K562 (cell line): ENCODE data around the gene CDKN2D. TPM values are rescaled to one million over a fixed set of nuclear protein-coding genes. Genes with fewer than 3 reads are reported as not detected.

Experiments
- ATAC-seq: fragments of 200-7000 bp; cut with Tn5 transposase; 3 replicates; pipeline ENCODE4 v1.9.1; 2020; ENCODE audit warnings: moderate library complexity
- BruUV-seq: library from RNA; stranded (reverse); fragments of 400-500 nt; replicated peaks from 2 replicates; lab custom pipeline; 2021; lab: Mats Ljungman, UMichigan
- CTCF ChIA-PET: fragments of 300-600 bp; formaldehyde crosslinking; extraction: SDS; loops from one replicate; lab custom pipeline; 2021; ENCODE audit warnings: low intra/inter-chr PET ratio; lab: Yijun Ruan, JAX
- POLR2A ChIA-PET: fragments of 300-600, 350-650 bp; sonication (Branson Sonifier 250); formaldehyde crosslinking; extraction: SDS; loops from one replicate; lab custom pipeline; 2021; ENCODE audit warnings: antibody characterized with exemption, inconsistent platforms; lab: Yijun Ruan, JAX
- DNase-seq, 4 experiments: peaks; one replicate each; pipeline versions ENCODE4 v3.0.0 to v3.0.0-alpha.2; 2011 to 2018; ENCODE audit warnings: low spot score in 3 of 4, mixed read lengths in 3 of 4; ENCODE audit errors: extremely low read depth in 1 of 4
- FAIRE-seq: peaks from 2 replicates; lab custom pipeline; 2011; peaks lifted over from hg19 to GRCh38; lab: Jason Lieb, UNC
- H2AFZ ChIP-seq: 2 replicates; pipeline ENCODE4 v1.6.0; 2011; ENCODE audit warnings: low read depth, low read length, control low read depth, inconsistent platforms
- H3K27ac ChIP-seq: fragments of 200-600 bp; 3 replicates; pipeline ENCODE4 v1.8.0; 2011; ENCODE audit warnings: low read depth, mild to moderate bottlenecking, control low read depth, inconsistent platforms, low read length, moderate library complexity, mixed read lengths; ENCODE audit errors: extremely low read depth
- H3K27me3 ChIP-seq, 2 experiments: fragments of 300-600 bp in 1 of 2; 2 replicates in 1 of 2; 3 replicates in 1 of 2; pipeline versions ENCODE4 v1.6.0 to v1.8.0; 2011; ENCODE audit warnings: inconsistent platforms in 2 of 2, low read length in 2 of 2, mild to moderate bottlenecking in 1 of 2, mixed read lengths in 1 of 2, moderate library complexity in 1 of 2; ENCODE audit not compliant: control insufficient read depth in 2 of 2, insufficient read depth in 2 of 2
- H3K36me3 ChIP-seq: fragments of 300-600 bp; 3 replicates; pipeline ENCODE4 v1.8.0; 2011; ENCODE audit warnings: mild to moderate bottlenecking, low read length, inconsistent platforms; ENCODE audit not compliant: control insufficient read depth, insufficient read depth
- H3K4me1 ChIP-seq, 2 experiments: fragments of 200-600 bp in 1 of 2; replicated peaks in 1 of 2; 2 replicates in 1 of 2; 3 replicates in 1 of 2; pipeline versions ENCODE4 v1.5.1 to v1.8.0; 2011; ENCODE audit warnings: inconsistent platforms in 2 of 2, low read length in 2 of 2, mild to moderate bottlenecking in 1 of 2, mixed read lengths in 1 of 2, moderate library complexity in 1 of 2; ENCODE audit not compliant: control insufficient read depth in 2 of 2, insufficient read depth in 2 of 2
- H3K4me2 ChIP-seq: 2 replicates; pipeline ENCODE4 v1.6.1; 2011; ENCODE audit warnings: low read length, control low read depth, inconsistent platforms, mixed read lengths; ENCODE audit not compliant: insufficient read depth
- H3K4me3 ChIP-seq: fragments of 200-600 bp; sonication (generic), shearing (Covaris generic); 2 replicates; pipeline ENCODE4 v1.5.1; 2016; ENCODE audit warnings: control low read depth, inconsistent platforms
- H3K79me2 ChIP-seq: fragments of 200-600 bp; 3 replicates; pipeline ENCODE4 v1.8.0; 2011; ENCODE audit warnings: low read length, inconsistent platforms; ENCODE audit not compliant: control insufficient read depth, insufficient read depth
- H3K9ac ChIP-seq, 2 experiments: 2 replicates each; pipeline versions ENCODE4 v1.6.0 to v1.6.1; 2011; ENCODE audit warnings: low read depth in 2 of 2, low read length in 2 of 2, control low read depth in 1 of 2, inconsistent platforms in 1 of 2, mild to moderate bottlenecking in 1 of 2, mixed read lengths in 1 of 2; ENCODE audit not compliant: insufficient read depth in 1 of 2
- H3K9me1 ChIP-seq: one replicate; pipeline ENCODE4 v1.6.0; 2011; ENCODE audit warnings: inconsistent platforms, mild to moderate bottlenecking, low read length, moderate library complexity; ENCODE audit not compliant: control insufficient read depth, insufficient read depth
- H3K9me3 ChIP-seq: replicated peaks from 2 replicates; pipeline ENCODE4 v1.5.1; 2011; ENCODE audit warnings: low read depth, low read length, inconsistent platforms; ENCODE audit not compliant: control insufficient read depth, insufficient read depth
- H4K20me1 ChIP-seq: replicated peaks from 2 replicates; pipeline ENCODE4 v1.6.1; 2011; ENCODE audit warnings: low read length, inconsistent platforms, mixed read lengths; ENCODE audit not compliant: control insufficient read depth, insufficient read depth
- GABPB1 ChIP-seq: sonication (generic); formaldehyde crosslinking; IDR thresholded peaks from 2 replicates; pipeline ENCODE4 v1.8.0; 2022; ENCODE audit warnings: mild to moderate bottlenecking, missing genetic modification reagents
- PYGO2 ChIP-seq: fragments of 450-650 bp; IDR thresholded peaks from 2 replicates; pipeline ENCODE4 v1.6.1; 2016; ENCODE audit warnings: mild to moderate bottlenecking, missing genetic modification characterization, moderate library complexity, missing compliant biosample characterization
- SIN3A ChIP-seq, 2 experiments: fragments of 150-350 bp in 1 of 2; IDR thresholded peaks; 2 replicates each; pipeline ENCODE4 v1.6.1; 2011 to 2016; ENCODE audit warnings: borderline replicate concordance in 2 of 2, low read depth in 2 of 2, low read length in 2 of 2, mild to moderate bottlenecking in 2 of 2, moderate library complexity in 2 of 2; ENCODE audit not compliant: control insufficient read depth in 1 of 2
- SP1 ChIP-seq: sonication (generic); formaldehyde crosslinking; IDR thresholded peaks from 2 replicates; pipeline ENCODE4 v1.8.1; 2022; ENCODE audit warnings: mild to moderate bottlenecking, missing genetic modification reagents
- ZNF507 ChIP-seq: conservative IDR thresholded peaks from 2 replicates; pipeline ENCODE4 v1.6.1; 2017; ENCODE audit warnings: missing genetic modification characterization, missing compliant biosample characterization
- WGBS: fragments of 100-300 bp; shearing (Covaris generic); methylation state at CpG from one replicate; pipeline ENCODE4 v1.1.6; 2016; ENCODE audit warnings: low coverage, mixed read lengths; ENCODE audit not compliant: insufficient coverage; ENCODE audit errors: missing lambda C conversion rate; 5-methylcytosine and 5-hydroxymethylcytosine counted together
- in situ Hi-C: fragments of 300-500 bp; cut with MboI; formaldehyde crosslinking; loops from 4 replicates; pipeline ENCODE4 v1.15.0; 2018; ENCODE audit warnings: inconsistent platforms, mixed read lengths
- intact Hi-C: fragments of 100-400 bp; cut with micrococcal nuclease; formaldehyde crosslinking; loops from 2 replicates; pipeline ENCODE4 v1.14.2; 2022
- polyA plus RNA-seq, 8 experiments: library from polyadenylated mRNA; depleted of rRNA in 4 of 8; stranded (reverse) in 5 of 8; unstranded in 3 of 8; fragments of >200 nt; fragmentation: Nextera tagmentation in 2 of 8; fragmentation: Illumina TruSeq in 1 of 8; extraction: Ambion mirVana in 2 of 8; extraction: Trizol in 1 of 8; gene quantifications; 2 replicates each; pipeline versions ENCODE4 v1.2.1 to v1.2.3, GENCODE V29; 2011 to 2014; ENCODE audit warnings: inconsistent platforms in 1 of 8, missing spikeins in 1 of 8
- total RNA-seq, 7 experiments: library from RNA; depleted of rRNA in 6 of 7; stranded (reverse); fragments of >200 nt in 6 of 7; fragmentation: Illumina TruSeq in 2 of 7; extraction: Trizol in 2 of 7; gene quantifications; 2 replicates each; pipeline versions ENCODE4 v1.2.1 to v1.2.3, GENCODE V29; 2011 to 2021; ENCODE audit warnings: low replicate concordance in 1 of 7
- TF ChIP-seq, protein P1 (sequence below), 2 experiments: fragments of 450-650 bp in 1 of 2; sonication (generic) in 1 of 2; formaldehyde crosslinking in 1 of 2; IDR thresholded peaks in 1 of 2; conservative IDR thresholded peaks in 1 of 2; 2 replicates each; pipeline versions ENCODE4 v1.6.1 to v1.8.1; 2016 to 2023; ENCODE audit warnings: mild to moderate bottlenecking in 2 of 2, moderate library complexity in 2 of 2, inconsistent platforms in 1 of 2, missing genetic modification reagents in 1 of 2
- TF ChIP-seq, protein P2 (sequence below): fragments of 200-800 bp; sonication (Bioruptor generic); IDR thresholded peaks from 2 replicates; pipeline ENCODE4 v1.6.1; 2017; ENCODE audit warnings: missing genetic modification characterization, missing compliant biosample characterization
- TF ChIP-seq, protein P3 (sequence below): IDR thresholded peaks from 2 replicates; pipeline ENCODE4 v1.6.1; 2011; ENCODE audit warnings: borderline replicate concordance, low read depth, mild to moderate bottlenecking, moderate library complexity, low read length; ENCODE audit not compliant: insufficient read depth, poor library complexity, severe bottlenecking

The CDKN2D gene
- total and polyA plus RNA-seq, 9 of the 15 experiments (the other 6 are each of a cell fraction or from before 2014, with no cell fraction given), result 0.41 to 8.2 (median 3.7) TPM

DNA sequence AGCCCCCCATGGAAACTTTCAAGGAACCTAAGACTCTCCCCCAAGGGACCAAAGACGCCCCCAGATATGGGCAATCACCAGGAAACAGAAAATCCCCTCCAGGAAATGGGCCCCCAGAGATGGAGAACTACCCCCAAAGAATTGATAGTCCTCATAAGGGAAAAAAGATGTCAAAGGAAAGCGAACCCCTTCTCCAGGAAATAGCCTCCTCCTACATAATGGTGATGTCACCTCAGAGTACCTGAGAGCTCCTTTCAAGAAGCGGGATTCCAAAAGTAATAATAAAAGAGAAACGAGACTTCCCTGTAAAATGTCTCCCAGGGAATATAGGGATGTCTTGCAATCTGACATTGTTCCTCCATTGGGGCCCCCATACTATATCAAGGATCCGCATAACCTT is 1.1 kb downstream of the CDKN2D start:
- Histone ChIP-seq H4K20me1 (no peaks in the 10 kb centered on the region), H2AFZ (no peak overlapping the region), H3K9ac (no peak overlapping the region; a peak in 1 of 4 replicates), H3K9me1 (no peaks in the 10 kb centered on the region)
- in situ Hi-C loops, result no loop called here
- DNase-seq (no peak), ATAC-seq (no peak)
- 33% methylated on average over 5 of the region's 5 CpGs for WGBS
- TF ChIP-seq, protein P1, sequence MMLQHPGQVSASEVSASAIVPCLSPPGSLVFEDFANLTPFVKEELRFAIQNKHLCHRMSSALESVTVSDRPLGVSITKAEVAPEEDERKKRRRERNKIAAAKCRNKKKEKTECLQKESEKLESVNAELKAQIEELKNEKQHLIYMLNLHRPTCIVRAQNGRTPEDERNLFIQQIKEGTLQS (IDR thresholded peaks at IDR 0.05), result 0 out of 2 replicates have a peak, but pooled peaks have one; percentile 19
- TF ChIP-seq, protein P1 (CRISPR knock-in tag; conservative IDR thresholded peaks at IDR 0.05), result no peak
- no peak for TF ChIP-seq SIN3A (IDR thresholded peaks at IDR 0.05; ENCODE audit: borderline replicate concordance in 2 of 2, control insufficient read depth in 1 of 2, low read depth in 2 of 2, low read length in 2 of 2)
- TF ChIP-seq PYGO2 (tag), result no peak
- no peak for TF ChIP-seq GABPB1 (CRISPR knock-in tag)
- TF ChIP-seq SP1 (CRISPR knock-in tag), result no peak
- TF ChIP-seq, protein P2, sequence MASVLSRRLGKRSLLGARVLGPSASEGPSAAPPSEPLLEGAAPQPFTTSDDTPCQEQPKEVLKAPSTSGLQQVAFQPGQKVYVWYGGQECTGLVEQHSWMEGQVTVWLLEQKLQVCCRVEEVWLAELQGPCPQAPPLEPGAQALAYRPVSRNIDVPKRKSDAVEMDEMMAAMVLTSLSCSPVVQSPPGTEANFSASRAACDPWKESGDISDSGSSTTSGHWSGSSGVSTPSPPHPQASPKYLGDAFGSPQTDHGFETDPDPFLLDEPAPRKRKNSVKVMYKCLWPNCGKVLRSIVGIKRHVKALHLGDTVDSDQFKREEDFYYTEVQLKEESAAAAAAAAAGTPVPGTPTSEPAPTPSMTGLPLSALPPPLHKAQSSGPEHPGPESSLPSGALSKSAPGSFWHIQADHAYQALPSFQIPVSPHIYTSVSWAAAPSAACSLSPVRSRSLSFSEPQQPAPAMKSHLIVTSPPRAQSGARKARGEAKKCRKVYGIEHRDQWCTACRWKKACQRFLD, result no peak
- TF ChIP-seq, protein P3, sequence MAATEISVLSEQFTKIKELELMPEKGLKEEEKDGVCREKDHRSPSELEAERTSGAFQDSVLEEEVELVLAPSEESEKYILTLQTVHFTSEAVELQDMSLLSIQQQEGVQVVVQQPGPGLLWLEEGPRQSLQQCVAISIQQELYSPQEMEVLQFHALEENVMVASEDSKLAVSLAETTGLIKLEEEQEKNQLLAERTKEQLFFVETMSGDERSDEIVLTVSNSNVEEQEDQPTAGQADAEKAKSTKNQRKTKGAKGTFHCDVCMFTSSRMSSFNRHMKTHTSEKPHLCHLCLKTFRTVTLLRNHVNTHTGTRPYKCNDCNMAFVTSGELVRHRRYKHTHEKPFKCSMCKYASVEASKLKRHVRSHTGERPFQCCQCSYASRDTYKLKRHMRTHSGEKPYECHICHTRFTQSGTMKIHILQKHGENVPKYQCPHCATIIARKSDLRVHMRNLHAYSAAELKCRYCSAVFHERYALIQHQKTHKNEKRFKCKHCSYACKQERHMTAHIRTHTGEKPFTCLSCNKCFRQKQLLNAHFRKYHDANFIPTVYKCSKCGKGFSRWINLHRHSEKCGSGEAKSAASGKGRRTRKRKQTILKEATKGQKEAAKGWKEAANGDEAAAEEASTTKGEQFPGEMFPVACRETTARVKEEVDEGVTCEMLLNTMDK, result no peak
- TF ChIP-seq ZNF507 (tag), result no peak
- TF ChIP-seq, all 486 proteins: peak for 1
- H3K36me3 ChIP-seq, result peaks cover 12% of the 10 kb centered on the region; the same call in 2 of the 3 replicates
- intact Hi-C loops, result loop anchor here (5.0 kb wide), 2 partner anchors 85 to 90 kb away; partner anchors contain the start of gene ILF3
- BruUV-seq, result no TSS peak
- H3K27me3 ChIP-seq, result no peaks in the 10 kb centered on the region
- H3K4me2 ChIP-seq, result peak overlapping the region; percentile 94; the same call in 1 of the 2 replicates
- H3K4me3 ChIP-seq, result peak overlapping the region; percentile 79
- no peak for FAIRE-seq
- no peak overlapping the region for H3K27ac ChIP-seq
- POLR2A ChIA-PET, result interaction anchor here (0.6 to 1.1 kb wide), 5 partner anchors 13 to 529 kb away, joined by 3 to 4 read pairs (median 3); no protein-coding TSS in a partner anchor
- no peaks in the 10 kb centered on the region for H3K9me3 ChIP-seq
- CTCF ChIA-PET, result no interaction called here
- peaks cover 28% of the 10 kb centered on the region for H3K79me2 ChIP-seq
- H3K4me1 ChIP-seq, result peaks cover 31 to 51% of the 10 kb centered on the region in 2 experiments
